ENCODE data around the gene TNFAIP8. TPM values are rescaled to one million over a fixed set of nuclear protein-coding genes. Genes with fewer than 3 reads are reported as not detected.
A peak's percentile ranks its signal among the peaks of the same experiment; 100 is the strongest.

The TNFAIP8 gene
- total RNA-seq, 1 donor: 66.0 TPM

DNA sequence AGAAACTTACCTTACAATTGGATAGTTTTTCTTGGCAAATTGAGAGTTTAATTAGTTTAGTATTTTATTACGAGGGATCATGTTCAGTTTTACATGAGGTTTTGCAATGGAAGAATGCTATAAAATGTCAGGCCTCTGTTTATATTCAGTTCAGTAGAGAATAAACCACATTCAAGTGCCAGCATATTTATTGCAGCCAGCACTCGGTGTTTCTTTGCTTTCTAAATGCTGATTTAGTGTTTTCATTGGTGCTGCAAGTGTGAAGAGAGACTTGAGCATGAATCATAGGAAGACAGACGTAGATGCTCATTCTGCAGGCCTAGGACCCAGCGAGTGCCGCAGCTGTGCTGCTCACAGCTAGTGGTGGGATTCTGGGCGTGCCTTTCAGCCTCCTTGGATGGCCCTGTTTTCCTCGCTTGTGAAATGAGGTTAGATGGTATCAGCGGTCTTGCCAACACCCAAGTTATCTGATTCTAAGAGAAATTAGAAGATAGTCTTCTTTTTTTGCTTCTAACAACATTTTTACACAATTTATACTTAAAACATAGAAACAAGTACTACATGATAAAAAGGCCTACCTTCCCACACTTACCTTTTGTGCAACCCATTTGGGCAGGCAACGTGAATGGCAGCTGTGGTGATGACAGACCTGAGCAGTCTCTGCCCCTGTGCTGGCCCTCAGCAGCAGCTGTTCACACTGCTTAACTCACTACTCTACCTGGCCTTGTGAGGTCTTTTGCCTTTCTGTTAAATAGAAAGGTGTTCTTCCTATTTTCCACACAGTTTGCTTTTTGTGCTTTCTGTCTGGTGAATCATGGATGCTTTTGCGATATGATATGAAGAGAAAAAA, 26.8 kb upstream of the TNFAIP8 start:
- no peak for DNase-seq (ENCODE audit: low read depth in 2 of 3, low spot score in 2 of 3)

DNA sequence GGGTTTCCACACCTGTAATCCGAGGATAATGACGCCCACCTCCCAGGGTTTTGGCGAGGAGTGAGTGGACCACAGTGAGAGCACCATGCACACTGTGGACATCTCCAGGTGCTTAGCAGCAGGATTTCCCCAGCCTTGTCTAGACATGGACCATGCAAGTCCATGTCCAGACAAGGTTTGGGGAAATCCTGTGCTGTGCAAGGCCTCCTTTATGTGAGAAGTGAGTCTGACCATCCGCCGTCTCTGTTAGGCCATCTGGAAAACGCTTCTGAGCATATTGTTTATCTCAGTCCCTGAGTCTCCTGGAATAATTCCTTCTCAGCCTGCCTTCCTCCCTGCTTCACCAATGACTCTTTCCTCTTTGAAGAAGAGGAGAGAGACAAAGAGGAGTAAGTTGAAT, 26.2 kb upstream of the TNFAIP8 start:
- DNase-seq (ENCODE audit: low read depth in 2 of 3, low spot score in 2 of 3): no peak

DNA sequence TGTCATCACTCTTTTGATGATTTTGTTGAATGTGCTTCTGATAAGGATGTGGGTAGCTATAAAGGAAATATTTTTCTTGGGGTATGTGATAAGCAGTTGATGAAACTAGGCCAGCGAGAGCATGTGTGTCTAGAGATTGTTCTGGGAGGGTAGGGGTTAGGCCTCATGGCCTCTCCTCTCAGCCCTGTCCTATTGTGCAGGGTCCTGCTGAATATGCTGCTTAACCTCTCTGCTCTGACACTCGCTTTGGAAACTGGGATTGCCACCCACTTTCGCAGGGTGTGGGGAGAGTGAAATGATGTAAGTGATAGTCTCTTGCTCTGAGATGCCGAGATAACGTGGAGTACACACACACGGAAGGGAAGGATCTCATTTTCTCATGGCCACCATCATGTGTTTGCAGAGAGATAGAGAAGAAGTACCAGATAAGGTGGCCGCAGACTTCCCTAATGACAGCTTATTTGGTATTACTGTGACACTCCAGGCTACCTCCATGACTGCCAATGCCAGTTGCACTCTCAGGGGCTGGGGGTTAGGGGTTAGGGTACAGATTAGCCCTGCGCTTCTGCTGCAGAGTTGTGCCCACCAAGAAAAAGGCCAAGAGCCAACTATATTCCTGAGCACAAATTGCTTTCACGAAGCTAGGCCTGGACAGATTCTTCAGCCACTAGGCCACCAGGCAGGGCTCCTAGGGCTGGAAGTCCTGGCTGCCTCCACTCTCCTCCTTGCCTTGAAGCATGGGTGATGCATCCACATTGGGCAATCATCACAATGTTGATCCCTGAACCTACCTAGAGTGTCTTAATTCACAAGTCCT, 25.2 kb upstream of the TNFAIP8 start:
- DNase-seq (ENCODE audit: low read depth in 2 of 3, low spot score in 2 of 3): peak in 2 of 3 donors; percentile 82 to 92

DNA sequence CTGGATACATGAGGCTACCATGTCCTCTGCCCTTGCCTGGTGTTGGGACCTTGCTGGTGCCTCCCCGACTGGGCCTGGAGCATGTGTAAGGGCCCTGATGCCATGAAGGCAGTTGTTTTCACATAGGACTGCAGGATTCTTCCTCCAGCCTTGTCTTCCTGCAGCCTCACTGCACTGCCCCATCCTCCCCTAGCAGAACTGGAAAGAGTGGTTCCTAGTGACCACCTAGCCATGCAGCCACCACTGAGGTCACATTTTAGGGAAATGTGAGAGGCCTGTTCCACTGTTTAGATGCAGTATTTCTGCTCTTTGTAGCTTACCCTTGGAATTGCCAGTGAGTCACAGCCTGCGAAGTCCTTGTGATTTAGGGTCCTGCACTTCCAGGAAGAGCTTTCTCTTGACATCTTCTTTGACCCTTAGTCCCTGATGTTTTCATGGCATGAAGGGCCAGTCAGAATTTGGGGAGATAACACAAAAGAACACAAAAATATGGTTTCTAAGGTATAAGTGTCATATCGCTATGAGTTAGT, 24.2 kb upstream of the TNFAIP8 start:
- DNase-seq (ENCODE audit: low read depth in 2 of 3, low spot score in 2 of 3): no peak

DNA sequence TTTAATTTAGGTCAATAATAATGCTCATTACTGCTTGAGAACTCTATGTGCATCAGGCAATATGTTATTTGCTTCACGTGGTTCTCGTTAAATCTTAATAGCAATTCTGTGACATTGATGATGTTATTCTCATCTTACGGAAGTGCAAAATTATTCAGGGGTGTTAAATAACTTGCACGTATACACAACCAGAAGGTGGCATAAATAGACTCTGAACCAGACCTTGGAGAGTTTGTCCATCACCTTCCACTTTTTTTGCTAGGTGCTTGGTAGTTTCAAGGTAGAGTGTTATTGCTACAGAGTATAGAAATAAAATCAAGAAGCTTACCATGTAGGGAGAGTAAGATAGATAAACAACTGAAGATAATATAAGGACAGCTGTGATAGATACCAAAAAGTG, 23.6 kb upstream of the TNFAIP8 start:
- DNase-seq (ENCODE audit: low read depth in 2 of 3, low spot score in 2 of 3): no peak

DNA sequence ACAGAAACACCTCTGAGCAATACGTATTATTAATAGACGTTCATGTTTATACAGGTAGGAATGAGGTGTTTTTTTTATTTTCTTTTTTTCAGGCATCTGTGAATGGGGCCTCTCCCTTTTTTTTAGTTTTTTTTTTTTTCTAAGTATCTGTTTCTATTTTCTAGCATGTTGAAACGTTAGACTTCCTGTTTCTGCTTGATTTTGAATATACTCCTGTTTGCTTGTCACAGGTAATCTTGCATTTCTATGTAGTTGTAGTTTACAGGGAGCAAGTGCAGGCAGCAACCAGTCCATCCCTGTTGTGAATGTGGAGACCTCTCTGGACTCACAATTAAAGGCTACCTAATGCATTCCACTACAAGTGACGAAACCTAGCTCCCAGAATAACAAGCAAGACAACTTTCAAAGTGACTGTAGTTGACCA, 22.8 kb upstream of the TNFAIP8 start:
- no peak for DNase-seq (ENCODE audit: low read depth in 2 of 3, low spot score in 2 of 3)

DNA sequence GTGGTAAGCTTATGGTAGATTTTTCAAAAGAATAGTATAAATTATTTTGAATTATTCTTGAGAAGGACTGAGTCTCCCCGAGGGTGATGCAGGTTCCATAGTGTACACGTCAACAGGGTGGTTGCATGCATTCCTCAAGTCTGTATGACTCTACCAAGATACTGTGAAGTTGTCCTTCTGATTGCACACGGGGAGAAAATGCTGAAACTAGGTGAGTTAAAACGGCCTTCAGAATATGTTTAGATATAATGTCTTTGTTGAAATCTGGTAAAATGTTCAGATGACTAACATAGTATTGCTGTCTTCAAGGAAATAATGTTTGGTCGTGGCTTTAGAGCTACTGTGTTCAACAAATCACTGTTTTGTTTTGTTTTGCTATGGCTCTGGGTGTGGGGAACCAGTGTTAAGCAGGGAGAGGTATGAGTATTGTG, 22.4 kb upstream of the TNFAIP8 start:
- no peak for DNase-seq (ENCODE audit: low read depth in 2 of 3, low spot score in 2 of 3)

DNA sequence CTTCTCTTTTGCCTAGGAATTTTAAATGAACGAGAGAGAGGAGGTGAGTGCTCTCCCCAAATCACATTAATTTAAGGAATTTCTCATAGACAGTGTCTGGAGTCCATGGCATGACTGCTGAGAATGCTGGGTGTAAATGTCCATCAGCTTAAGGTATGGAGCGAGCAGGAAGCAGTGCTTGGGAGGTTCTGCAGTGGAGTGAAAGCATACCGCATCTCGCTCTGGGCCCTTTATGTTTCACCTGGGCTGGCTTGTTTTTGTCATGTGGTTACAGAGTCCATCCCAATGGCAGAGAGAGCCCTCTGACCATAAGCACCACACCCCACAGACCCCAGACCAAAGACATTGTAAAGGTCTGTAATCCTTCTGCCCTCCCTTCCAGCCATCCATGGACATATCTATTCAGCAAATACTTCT, 20.6 kb upstream of the TNFAIP8 start:
- no peak for DNase-seq (ENCODE audit: low read depth in 2 of 3, low spot score in 2 of 3)

DNA sequence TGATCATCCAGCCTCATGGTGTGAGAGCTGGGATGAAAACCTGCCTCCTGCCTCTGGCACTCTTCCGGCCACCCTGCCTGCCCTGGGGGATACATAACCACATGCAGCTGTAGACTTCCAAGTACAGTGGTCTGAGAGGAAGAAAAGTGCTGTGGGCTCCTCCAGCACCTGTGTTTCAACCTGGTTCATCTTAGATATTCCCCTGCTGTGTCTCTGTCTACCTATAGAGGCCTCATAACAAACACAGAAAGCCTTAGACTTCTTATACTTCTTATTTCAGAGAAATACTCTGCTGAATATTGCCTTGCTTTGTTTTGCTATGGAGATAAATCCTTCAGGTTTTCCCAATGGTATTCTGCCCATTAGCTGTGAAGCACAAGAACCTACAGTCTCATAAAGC, 19.6 kb upstream of the TNFAIP8 start:
- DNase-seq (ENCODE audit: low read depth in 2 of 3, low spot score in 2 of 3): no peak

DNA sequence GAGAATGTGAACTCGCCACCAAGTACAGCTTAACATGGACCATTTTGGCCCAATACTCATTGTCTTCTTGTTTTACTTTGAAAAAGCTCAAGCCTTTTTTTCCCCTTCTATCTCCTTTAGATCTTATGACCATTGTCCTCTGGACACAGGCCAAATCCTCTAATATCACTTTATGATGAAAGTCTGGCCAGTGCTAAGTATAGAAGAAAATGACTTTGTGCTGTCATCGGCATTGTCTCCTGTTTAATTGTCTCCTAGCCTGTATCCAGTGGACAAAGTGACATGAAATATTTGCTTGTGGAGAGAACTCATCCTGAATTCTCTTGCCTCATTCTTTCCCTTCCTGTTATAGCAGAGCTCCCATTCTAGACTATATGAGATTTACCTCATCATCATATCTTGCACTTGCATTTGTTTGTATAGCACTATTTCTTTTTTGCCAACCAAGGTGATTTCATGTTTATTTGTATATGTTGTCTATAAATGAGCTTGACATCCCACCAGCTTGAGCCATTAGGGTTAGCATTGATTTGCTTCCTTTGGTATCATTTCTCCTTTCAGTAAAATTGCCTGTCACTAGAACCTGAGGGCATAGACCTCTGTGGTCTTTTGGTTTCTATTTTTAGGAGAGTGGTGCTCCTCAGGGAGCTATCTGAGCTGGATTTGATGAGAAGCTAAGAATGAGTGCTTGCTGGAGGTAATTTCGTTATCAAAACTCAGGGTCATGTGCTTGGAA, 18.8 kb upstream of the TNFAIP8 start:
- DNase-seq (ENCODE audit: low read depth in 2 of 3, low spot score in 2 of 3): no peak

DNA sequence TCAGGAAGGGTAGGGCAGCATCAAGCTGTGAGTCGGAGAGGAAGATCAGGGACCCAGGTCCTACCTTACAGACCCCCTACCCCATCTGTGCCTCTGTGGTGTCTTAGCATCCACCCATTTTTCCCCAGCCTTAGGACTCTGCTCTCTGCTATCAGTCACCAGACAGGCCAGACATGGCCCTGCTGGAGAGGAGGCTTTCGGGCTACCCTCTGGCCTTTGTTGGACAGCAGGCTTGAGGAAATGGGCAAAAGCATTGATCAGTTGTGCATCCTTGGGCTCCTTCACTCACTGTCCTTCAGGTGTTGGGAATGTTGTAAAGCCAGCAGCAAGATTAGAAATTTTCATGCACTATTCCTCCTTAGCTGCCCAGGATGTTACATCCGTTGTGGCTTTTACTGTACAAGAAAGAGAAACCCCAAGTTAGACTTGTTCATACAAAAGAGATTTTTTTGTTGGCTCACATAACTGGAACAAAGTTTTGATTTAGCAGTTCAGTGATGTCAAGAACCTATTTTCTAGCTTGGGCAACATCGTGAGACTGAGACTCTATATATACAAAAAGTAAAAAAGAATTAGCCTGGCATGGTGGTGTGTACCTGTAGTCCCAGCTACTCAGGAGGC, 17.4 kb upstream of the TNFAIP8 start:
- DNase-seq (ENCODE audit: low read depth in 2 of 3, low spot score in 2 of 3): no peak

DNA sequence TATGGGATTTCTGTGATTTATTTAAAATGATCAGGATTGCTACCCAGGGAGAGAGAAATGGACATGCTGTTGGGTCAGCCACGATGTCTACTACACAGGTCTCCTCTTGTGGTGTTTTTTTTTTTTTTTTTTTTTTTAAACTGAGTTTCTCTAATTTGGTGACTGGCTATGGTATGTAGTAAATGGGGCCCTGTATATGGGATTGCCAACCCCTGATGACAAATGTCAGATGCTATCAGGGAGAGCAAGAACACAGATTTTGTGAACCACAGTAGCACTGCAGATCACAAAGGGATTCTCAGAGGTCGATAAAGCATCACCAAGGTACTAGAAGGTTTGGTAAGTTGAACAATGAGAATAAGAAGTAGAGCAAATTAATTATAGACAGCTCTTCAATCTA, 16.5 kb upstream of the TNFAIP8 start:
- DNase-seq (ENCODE audit: low read depth in 2 of 3, low spot score in 2 of 3): no peak

DNA sequence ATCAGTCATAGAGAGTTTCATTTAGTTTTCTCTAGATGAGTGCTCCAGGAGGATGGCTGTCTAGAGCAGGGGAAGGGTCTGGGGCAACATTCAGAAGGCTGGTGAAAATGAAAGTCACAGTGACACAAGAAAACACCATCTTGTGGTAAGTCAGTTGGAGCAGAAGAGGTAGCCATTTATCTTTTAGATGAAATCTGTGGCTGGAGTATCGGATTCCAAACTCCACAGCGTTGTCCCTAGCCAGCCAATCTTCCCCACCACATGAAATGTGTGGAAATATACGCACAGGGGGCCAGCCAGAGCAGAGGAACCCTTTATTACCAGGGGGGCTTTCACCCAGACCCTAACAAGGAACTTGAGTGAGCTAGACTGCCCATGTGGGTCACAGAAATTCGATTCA, 15.9 kb upstream of the TNFAIP8 start:
- DNase-seq (ENCODE audit: low read depth in 2 of 3, low spot score in 2 of 3): no peak

DNA sequence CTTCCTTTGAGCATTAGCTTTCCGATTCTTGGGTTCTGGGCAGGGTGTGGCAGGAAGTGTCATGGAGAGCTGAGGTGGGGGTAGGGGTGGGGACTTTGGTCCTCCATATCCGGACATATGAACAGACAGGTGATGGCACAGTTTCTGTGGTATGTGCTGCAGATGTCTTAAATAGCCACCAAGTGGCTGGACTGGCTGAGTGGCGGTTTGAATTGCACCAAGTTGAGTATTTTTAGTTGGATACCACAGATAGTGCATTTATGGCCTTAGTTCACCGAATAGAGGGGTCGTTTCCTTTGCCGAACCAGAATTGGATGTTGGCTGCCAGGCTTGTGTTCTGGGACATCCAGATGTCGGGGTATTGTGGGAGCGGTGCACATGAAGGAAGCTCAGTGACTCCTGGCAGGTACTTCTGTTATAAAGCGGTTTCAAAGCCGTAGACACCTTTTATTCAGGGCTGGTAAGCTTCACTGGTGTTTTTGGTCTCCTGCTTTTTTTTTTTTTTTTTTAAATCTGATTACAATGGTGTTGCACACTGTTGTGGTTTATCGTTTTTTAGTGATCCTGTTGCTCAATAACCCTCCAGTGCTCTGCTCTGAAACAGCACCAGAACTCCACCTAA, 15.1 kb upstream of the TNFAIP8 start:
- DNase-seq (ENCODE audit: low read depth in 2 of 3, low spot score in 2 of 3): no peak

DNA sequence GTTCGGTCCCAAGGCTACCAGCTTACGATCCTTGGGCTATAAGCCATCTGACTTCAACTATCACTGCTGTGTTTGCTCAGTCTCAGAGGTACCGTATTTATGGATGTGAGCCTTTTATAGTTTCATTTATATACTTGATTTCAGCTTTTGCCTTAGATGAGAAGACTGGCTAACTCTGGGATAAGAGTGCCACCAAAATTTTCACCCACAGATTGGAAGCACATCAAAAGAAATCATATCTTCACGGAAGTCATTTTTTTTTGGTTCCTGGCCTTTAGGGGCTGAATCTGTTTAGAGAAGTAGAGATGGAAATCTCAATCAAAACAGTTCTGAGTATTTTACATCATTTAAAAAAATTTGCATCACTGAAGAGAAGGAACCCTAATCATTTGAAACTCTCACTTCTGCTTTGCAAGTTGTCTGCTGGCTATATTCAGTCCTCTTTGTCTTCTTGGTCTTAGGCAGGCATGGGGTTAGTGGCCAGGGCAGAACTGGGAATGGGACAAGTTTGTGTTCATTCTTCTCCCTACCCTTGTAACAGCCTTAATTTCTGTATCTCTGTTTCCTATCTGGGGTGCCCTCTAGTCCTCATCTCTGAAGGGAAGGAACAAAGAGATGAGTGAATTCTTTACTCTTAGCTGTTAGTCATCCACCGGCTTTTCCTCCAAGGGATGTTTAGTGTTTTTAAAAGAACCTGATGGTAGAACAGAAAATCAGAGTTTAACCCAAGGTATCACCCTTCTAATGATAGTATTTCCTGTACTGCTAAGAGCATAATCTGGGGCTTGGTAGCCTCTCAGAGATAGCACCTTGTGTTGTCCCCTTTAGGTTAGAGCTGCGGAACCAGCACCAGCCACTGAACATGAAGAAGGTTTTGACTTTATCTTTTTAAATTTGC, 14.1 kb upstream of the TNFAIP8 start:
- no peak for DNase-seq (ENCODE audit: low read depth in 2 of 3, low spot score in 2 of 3)

DNA sequence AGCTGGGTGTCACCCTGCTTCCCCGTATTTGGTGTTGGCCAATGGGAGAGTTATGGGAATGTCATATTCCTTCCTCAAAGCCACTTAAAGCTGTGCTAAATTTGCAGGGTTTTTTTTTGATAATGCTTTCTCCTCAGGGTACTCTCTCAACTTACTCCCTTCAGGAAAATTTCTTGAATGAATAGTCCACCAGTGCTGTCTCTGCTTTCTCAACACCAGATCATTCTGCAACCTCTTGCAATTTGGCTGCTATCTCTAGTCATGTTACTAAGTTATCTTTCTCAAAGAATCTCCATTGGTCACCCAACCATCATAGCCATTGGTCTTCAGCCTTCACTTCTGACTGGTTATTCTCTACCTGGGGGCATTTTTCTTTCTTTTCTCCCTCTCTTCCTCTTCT, 13.4 kb upstream of the TNFAIP8 start:
- DNase-seq (ENCODE audit: low read depth in 2 of 3, low spot score in 2 of 3): no peak

DNA sequence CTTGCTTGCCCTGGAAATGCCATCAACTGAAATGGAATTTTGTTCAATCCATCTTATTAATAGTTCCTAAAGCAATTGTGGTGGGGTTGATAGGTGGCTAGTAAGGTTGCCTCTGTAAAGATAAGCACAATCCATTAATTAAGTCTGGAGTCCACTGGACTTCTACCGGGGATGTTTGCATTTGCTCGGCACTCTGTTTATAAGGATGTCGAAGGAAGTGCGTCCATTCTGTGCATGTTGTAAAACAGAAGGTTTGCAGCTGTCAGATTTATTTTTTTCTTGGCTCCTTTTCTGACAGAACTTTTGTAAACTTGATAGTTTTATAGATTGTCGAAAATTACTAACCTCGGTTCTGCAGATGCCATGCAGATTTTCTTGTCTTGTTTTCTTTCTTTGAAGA, 12.8 kb upstream of the TNFAIP8 start:
- no peak for DNase-seq (ENCODE audit: low read depth in 2 of 3, low spot score in 2 of 3)

DNA sequence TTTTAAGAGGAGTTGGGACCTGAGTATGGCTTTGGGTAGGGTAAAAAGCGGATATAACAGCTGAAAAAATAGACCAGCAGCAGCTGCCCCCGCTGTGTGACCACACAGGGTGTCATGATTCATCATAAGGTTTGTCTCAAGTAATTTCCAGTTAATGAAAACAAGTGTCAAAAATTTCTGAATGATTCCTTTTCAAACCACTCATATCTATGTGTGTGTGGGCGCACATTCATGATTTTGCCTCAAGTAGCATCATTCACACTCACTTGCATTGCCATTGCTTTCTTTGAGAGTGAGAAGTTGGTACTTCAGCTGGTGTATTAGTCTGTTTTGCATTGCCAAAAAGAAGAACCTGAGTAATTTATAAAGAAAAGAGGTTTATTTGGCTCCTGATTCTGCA, 12.1 kb upstream of the TNFAIP8 start:
- DNase-seq (ENCODE audit: low read depth in 2 of 3, low spot score in 2 of 3): no peak

DNA sequence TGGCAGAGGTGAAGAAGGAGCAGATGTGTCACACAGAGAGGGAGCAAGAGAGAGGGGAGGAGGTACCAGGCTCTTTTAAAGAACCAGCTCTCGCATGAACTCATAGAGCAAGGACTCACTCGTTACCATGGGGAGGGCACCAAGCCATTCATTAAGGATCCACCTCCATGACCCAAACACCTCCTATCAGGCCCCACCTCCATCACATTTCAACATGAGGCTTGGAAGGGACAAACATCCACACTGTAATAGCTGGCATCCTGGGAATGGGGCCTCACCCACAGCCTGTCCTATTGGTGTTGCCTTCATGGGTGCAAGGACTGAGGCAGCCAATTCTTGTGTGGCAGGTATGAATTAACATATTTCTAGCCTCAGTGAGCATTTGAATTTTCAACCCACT, 11.6 kb upstream of the TNFAIP8 start:
- DNase-seq (ENCODE audit: low read depth in 2 of 3, low spot score in 2 of 3): no peak

All from hematopoietic multipotent progenitor cell (in vitro differentiated cells).